ENCODE measurements around the gene PFDN2.
A peak's percentile ranks its signal among the peaks of the same experiment; 100 is the strongest.

Gene PFDN2

DNA sequence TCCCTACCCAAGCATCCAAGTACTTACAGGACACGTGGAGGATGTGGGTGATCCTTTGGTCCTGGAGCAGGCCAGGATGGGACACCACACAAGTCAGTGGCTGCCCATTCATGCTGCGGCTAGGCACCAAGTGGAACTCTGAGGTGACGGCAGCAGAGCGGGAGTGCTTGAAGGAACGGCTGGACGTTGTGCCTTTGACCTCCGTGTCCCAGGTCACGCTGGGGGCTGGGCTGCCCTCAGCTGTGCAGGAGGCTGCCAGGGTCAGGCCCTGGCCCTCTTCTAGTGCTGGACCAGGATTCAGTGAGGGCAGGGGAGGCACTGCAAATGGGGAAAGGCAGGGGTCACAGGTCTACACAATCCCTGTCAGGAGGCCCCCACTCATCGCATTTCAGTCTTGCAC, 40.4 kb downstream of the PFDN2 start:
- ChIA-PET POLR2A (no interaction called here), CTCF (no interaction called here)
- no peak overlapping the region for H3K4me3 ChIP-seq (ENCODE audit: low read depth, low read length)
- no peaks in the 10 kb centered on the region for H3K4me1 ChIP-seq (ENCODE audit: control insufficient read depth, insufficient read depth, low read length)
- peaks cover 0 to 4% of the 10 kb centered on the region in 2 experiments; a peak in 1 of 3 replicates for H3K36me3 ChIP-seq (ENCODE audit: control insufficient read depth in 2 of 2, insufficient read depth in 1 of 2, low read length in 2 of 2)
- no peaks in the 10 kb centered on the region for H3K9me3 ChIP-seq (ENCODE audit: control insufficient read depth, insufficient read depth, low read depth, low read length)
- TF ChIP-seq ZNF23 (tag by site-specific recombination; IDR thresholded peaks at IDR 0.05; ENCODE audit: borderline replicate concordance) (no peak), SCRT1 (tag by site-specific recombination; IDR thresholded peaks at IDR 0.05; ENCODE audit: borderline replicate concordance) (no peak), ZNF843 (tag by site-specific recombination; IDR thresholded peaks at IDR 0.05) (no peak), SP2 (tag by site-specific recombination; IDR thresholded peaks at IDR 0.05) (no peak), ZFP3 (tag by site-specific recombination; IDR thresholded peaks at IDR 0.05; ENCODE audit: low read depth) (no peak), ZNF2 (tag by site-specific recombination; IDR thresholded peaks at IDR 0.05) (no peak), ZSCAN23 (tag by site-specific recombination; IDR thresholded peaks at IDR 0.05) (no peak), WT1 (tag by site-specific recombination; IDR thresholded peaks at IDR 0.05) (no peak), ZEB2 (tag by site-specific recombination; IDR thresholded peaks at IDR 0.05) (no peak), ZNF292 (tag by site-specific recombination; IDR thresholded peaks at IDR 0.05; ENCODE audit: borderline replicate concordance, low read depth) (no peak), ZSCAN16 (tag by site-specific recombination; IDR thresholded peaks at IDR 0.05) (no peak)
- TF ChIP-seq, protein P1, sequence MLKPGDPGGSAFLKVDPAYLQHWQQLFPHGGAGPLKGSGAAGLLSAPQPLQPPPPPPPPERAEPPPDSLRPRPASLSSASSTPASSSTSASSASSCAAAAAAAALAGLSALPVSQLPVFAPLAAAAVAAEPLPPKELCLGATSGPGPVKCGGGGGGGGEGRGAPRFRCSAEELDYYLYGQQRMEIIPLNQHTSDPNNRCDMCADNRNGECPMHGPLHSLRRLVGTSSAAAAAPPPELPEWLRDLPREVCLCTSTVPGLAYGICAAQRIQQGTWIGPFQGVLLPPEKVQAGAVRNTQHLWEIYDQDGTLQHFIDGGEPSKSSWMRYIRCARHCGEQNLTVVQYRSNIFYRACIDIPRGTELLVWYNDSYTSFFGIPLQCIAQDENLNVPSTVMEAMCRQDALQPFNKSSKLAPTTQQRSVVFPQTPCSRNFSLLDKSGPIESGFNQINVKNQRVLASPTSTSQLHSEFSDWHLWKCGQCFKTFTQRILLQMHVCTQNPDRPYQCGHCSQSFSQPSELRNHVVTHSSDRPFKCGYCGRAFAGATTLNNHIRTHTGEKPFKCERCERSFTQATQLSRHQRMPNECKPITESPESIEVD (tag by site-specific recombination; IDR thresholded peaks at IDR 0.05) = no peak
- TF ChIP-seq, protein P2, sequence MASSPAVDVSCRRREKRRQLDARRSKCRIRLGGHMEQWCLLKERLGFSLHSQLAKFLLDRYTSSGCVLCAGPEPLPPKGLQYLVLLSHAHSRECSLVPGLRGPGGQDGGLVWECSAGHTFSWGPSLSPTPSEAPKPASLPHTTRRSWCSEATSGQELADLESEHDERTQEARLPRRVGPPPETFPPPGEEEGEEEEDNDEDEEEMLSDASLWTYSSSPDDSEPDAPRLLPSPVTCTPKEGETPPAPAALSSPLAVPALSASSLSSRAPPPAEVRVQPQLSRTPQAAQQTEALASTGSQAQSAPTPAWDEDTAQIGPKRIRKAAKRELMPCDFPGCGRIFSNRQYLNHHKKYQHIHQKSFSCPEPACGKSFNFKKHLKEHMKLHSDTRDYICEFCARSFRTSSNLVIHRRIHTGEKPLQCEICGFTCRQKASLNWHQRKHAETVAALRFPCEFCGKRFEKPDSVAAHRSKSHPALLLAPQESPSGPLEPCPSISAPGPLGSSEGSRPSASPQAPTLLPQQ (tag by site-specific recombination; IDR thresholded peaks at IDR 0.05) = no peak
- no peak overlapping the region for H3K27ac ChIP-seq (ENCODE audit: extremely low read depth, low read depth, low read length)

DNA sequence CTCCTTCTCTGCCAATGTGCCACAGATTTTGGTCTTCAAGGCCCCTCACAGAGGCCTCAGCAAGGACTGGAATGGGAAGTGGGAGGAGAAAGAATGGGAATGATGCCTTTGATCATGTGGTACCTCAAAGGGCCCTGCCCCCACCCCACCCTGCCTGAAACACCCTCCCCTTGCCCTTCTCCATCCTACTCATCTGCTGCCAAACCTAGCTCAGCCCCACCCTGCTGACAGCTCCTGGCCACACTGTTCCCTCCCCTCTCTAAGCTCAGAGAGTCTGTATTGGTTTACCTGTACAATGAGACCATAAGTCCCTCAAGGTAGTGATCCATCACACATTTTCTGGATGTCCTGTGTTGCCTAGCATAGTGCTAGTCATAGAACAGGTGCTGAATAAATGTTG, 41.4 kb downstream of the PFDN2 start:
- Histone ChIP-seq H3K4me1 (ENCODE audit: control insufficient read depth, insufficient read depth, low read length) (no peaks in the 10 kb centered on the region), H3K4me3 (ENCODE audit: low read depth, low read length) (no peak overlapping the region), H3K36me3 (ENCODE audit: control insufficient read depth in 2 of 2, insufficient read depth in 1 of 2, low read length in 2 of 2) (peaks cover 0 to 8% of the 10 kb centered on the region in 2 experiments; a peak in 1 of 3 replicates), H3K9me3 (ENCODE audit: control insufficient read depth, insufficient read depth, low read depth, low read length) (no peaks in the 10 kb centered on the region), H3K27ac (ENCODE audit: extremely low read depth, low read depth, low read length) (no peak overlapping the region)
- TF ChIP-seq KLF1 (tag by site-specific recombination; IDR thresholded peaks at IDR 0.05) = peak; percentile 82
- no peak for TF ChIP-seq WT1 (tag by site-specific recombination; IDR thresholded peaks at IDR 0.05)
- peak; percentile 23; the same call in 1 of the 2 replicates for TF ChIP-seq EGR2 (tag by site-specific recombination; IDR thresholded peaks at IDR 0.05; ENCODE audit: low read depth)
- ChIA-PET POLR2A (interaction anchor here (0.6 to 0.7 kb wide), 3 partner anchors 22 to 246 kb away, joined by 4 to 5 read pairs (median 5); partner anchors contain the start of gene KLHDC9), CTCF (interaction anchor here (1.0 to 1.5 kb wide), 2 partner anchors 21 to 62 kb away, joined by 3 to 4 read pairs; no protein-coding TSS in a partner anchor)

DNA sequence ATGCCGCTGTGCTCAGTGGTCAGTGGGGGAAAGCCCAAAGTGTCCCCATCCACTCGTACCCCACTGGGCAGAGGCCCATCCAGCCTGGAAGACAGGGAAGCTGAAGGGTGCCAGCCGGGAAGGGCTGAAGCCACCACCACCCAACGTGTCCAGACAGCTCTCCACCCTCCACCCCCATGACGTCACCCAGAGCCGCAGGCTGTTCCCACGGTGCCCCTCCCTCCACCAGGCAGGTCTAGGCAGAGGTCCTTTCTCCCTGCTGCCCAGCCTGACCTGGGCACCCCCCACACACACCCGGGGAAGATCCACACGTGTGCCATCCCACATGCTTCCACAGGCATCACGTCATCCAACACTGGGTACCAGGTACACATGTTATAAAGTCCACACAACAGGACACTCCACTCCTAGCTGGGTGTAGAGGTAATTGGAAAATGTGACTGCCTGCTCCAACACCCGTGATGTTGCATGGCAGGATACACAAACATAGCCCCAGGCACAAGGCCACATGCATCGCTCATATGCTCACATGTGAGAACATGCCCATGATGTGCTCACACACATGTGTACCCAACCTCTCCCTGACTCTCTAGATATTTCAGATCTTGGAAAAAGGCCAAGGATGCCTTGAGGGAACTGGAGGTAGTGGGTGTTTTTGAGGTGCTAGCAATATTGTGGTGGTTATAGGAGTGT, 43.0 kb downstream of the PFDN2 start:
- ChIA-PET POLR2A (interaction anchor here (0.9 kb wide), 1 partner anchor 53 kb away, joined by 3 read pairs; no protein-coding TSS in a partner anchor), CTCF (interaction anchor here (0.7 to 6.1 kb wide), 2 partner anchors 22 to 48 kb away, joined by 3 to 56 read pairs; partner anchors contain the start of gene KLHDC9)
- TF ChIP-seq ZNF747 (tag by site-specific recombination; IDR thresholded peaks at IDR 0.05) = no peak
- TF ChIP-seq, protein P3, sequence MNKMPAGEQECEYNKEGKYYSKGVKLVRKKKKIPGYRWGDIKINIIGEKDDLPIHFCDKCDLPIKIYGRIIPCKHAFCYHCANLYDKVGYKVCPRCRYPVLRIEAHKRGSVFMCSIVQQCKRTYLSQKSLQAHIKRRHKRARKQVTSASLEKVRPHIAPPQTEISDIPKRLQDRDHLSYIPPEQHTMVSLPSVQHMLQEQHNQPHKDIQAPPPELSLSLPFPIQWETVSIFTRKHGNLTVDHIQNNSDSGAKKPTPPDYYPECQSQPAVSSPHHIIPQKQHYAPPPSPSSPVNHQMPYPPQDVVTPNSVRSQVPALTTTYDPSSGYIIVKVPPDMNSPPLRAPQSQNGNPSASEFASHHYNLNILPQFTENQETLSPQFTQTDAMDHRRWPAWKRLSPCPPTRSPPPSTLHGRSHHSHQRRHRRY (tag by site-specific recombination; IDR thresholded peaks at IDR 0.05) = no peak
- TF ChIP-seq ZNF560 (tag by site-specific recombination; IDR thresholded peaks at IDR 0.05; ENCODE audit: borderline replicate concordance) = no peak
- TF ChIP-seq, protein P4, sequence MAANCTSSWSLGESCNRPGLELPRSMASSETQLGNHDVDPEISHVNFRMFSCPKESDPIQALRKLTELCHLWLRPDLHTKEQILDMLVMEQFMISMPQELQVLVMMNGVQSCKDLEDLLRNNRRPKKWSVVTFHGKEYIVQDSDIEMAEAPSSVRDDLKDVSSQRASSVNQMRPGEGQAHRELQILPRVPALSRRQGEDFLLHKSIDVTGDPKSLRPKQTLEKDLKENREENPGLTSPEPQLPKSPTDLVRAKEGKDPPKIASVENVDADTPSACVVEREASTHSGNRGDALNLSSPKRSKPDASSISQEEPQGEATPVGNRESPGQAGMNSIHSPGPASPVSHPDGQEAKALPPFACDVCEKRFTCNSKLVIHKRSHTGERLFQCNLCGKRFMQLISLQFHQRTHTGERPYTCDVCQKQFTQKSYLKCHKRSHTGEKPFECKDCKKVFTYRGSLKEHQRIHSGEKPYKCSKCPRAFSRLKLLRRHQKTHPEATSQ (tag by site-specific recombination; IDR thresholded peaks at IDR 0.05) = no peak
- peak; percentile 41; the same call in 1 of the 2 replicates for TF ChIP-seq ZBTB20 (tag by site-specific recombination; IDR thresholded peaks at IDR 0.05)
- peak; percentile 89 for TF ChIP-seq SCRT2 (tag by site-specific recombination; IDR thresholded peaks at IDR 0.05)
- TF ChIP-seq MEIS1 (CRISPR knock-in tag; IDR thresholded peaks at IDR 0.05; ENCODE audit: borderline replicate concordance) = no peak
- TF ChIP-seq, protein P5, sequence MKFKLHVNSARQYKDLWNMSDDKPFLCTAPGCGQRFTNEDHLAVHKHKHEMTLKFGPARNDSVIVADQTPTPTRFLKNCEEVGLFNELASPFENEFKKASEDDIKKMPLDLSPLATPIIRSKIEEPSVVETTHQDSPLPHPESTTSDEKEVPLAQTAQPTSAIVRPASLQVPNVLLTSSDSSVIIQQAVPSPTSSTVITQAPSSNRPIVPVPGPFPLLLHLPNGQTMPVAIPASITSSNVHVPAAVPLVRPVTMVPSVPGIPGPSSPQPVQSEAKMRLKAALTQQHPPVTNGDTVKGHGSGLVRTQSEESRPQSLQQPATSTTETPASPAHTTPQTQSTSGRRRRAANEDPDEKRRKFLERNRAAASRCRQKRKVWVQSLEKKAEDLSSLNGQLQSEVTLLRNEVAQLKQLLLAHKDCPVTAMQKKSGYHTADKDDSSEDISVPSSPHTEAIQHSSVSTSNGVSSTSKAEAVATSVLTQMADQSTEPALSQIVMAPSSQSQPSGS (tag by site-specific recombination; IDR thresholded peaks at IDR 0.05; ENCODE audit: low read depth) = peak; percentile 92
- TF ChIP-seq ZNF2 (tag by site-specific recombination; IDR thresholded peaks at IDR 0.05) = no peak
- TF ChIP-seq ZNF155 (tag by site-specific recombination; IDR thresholded peaks at IDR 0.05) = no peak

More for the DNA sequence above, 43.0 kb downstream of the PFDN2 start:
- H3K4me1 ChIP-seq (ENCODE audit: control insufficient read depth, insufficient read depth, low read length) = no peaks in the 10 kb centered on the region
- H3K4me3 ChIP-seq (ENCODE audit: low read depth, low read length) = peak overlapping the region; percentile 39
- H3K27ac ChIP-seq (ENCODE audit: extremely low read depth, low read depth, low read length) = peak overlapping the region; percentile 33; the same call in 1 of the 2 replicates
- H3K36me3 ChIP-seq (ENCODE audit: control insufficient read depth in 2 of 2, insufficient read depth in 1 of 2, low read length in 2 of 2) = peaks cover 0 to 13% of the 10 kb centered on the region in 2 experiments; a peak in 1 of 3 replicates
- no peaks in the 10 kb centered on the region for H3K9me3 ChIP-seq (ENCODE audit: control insufficient read depth, insufficient read depth, low read depth, low read length)

Measured in HEK293 (cell line).